Ascending aorta (tissue), 2 donors: ENCODE measurements around the gene NEXN. TPM values are rescaled to one million over a fixed set of nuclear protein-coding genes. Genes with fewer than 3 reads are reported as not detected.

Experiments
- DNase-seq, 2 donors: peaks; one replicate each; pipeline ENCODE4 v3.0.0-alpha.2; 2019; ENCODE audit warnings: low spot score in 2 of 2
- H3K27ac ChIP-seq, 2 donors: fragments of 200-600 bp; sonication (generic); one replicate each; pipeline ENCODE4 v1.5.1; 2016 to 2017; ENCODE audit warnings: mild to moderate bottlenecking in 1 of 2
- H3K27me3 ChIP-seq: fragments of 200-600 bp; sonication (generic); one replicate; pipeline ENCODE4 v1.5.1; 2017
- H3K36me3 ChIP-seq, 2 donors: fragments of 200-600 bp; sonication (generic); one replicate each; pipeline ENCODE4 v1.5.1; 2016
- H3K4me1 ChIP-seq, 2 donors: fragments of 200-600 bp; sonication (generic); one replicate each; pipeline ENCODE4 v1.5.1; 2016 to 2017; ENCODE audit warnings: mild to moderate bottlenecking in 1 of 2
- H3K4me3 ChIP-seq, 2 donors: fragments of 200-600 bp; sonication (generic); one replicate each; pipeline ENCODE4 v1.5.1; 2016 to 2017; ENCODE audit warnings: mild to moderate bottlenecking in 1 of 2
- H3K9me3 ChIP-seq, 2 donors: fragments of 200-600 bp; sonication (generic); one replicate each; pipeline ENCODE4 v1.5.1; 2016
- CTCF ChIP-seq, 3 experiments: fragments of 200-600 bp in 2 of 3; fragments of 450-650 bp in 1 of 3; sonication (generic) in 2 of 3; IDR thresholded peaks; one replicate each; pipeline ENCODE4 v1.5.1; 2016 to 2019; ENCODE audit warnings: antibody characterized with exemption in 3 of 3, mild to moderate bottlenecking in 1 of 3, moderate library complexity in 1 of 3
- intact Hi-C: fragments of 100-400 bp; cut with DNase I; formaldehyde crosslinking; loops from one replicate; pipeline ENCODE4 v1.15.1; 2023
- total RNA-seq: library from RNA; depleted of rRNA; stranded (reverse); fragments of >200 nt; gene quantifications from one replicate; pipeline ENCODE4 v1.1.0, GENCODE V29; 2016

The NEXN gene
- total RNA-seq, 1 donor from 2014 or later, result 38.2 TPM

GRCh38 chr1:77850082-77850481 is 38.3 kb upstream of the NEXN start:
- no peaks in the 10 kb centered on the region for H3K9me3 ChIP-seq
- no peak overlapping the region for H3K27ac ChIP-seq
- no peaks in the 10 kb centered on the region for H3K27me3 ChIP-seq
- H3K4me1 ChIP-seq, result peaks cover 0 to 3% of the 10 kb centered on the region in 2 donors
- H3K36me3 ChIP-seq, result peaks cover 0 to 9% of the 10 kb centered on the region in 2 donors
- no peak for DNase-seq
- intact Hi-C loops, result no loop called here
- TF ChIP-seq CTCF (IDR thresholded peaks at IDR 0.05), result no peak
- no peak overlapping the region for H3K4me3 ChIP-seq

DNA sequence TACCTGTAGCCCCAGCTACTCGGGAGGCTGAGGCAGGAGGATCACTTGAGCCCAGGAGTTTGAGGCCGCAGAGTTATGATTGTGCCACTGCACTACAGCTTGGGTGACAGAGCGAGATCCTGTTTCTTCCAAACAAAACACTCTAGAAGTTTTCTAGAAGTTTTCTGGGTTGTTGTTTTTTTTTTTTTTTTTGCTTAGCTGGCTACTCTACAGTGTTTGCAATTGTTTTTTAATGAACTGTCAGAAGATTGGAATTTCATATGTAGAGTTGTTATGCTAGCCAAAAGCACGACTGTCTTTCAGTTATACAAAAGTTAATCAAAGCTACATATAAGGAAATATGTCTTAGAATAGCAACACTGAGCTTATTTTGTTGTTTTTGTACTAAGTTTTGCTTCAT is 30.9 kb upstream of the NEXN start:
- Histone ChIP-seq H3K9me3 (peaks cover 0 to 8% of the 10 kb centered on the region in 2 donors), H3K27ac (peak overlapping the region; percentile 1 to 42), H3K36me3 (peaks cover 0 to 17% of the 10 kb centered on the region in 2 donors), H3K4me1 (peaks cover 0 to 11% of the 10 kb centered on the region in 2 donors), H3K4me3 (no peak overlapping the region), H3K27me3 (no peaks in the 10 kb centered on the region)
- intact Hi-C loops, result no loop called here
- no peak for DNase-seq
- TF ChIP-seq CTCF (IDR thresholded peaks at IDR 0.05), result no peak

DNA sequence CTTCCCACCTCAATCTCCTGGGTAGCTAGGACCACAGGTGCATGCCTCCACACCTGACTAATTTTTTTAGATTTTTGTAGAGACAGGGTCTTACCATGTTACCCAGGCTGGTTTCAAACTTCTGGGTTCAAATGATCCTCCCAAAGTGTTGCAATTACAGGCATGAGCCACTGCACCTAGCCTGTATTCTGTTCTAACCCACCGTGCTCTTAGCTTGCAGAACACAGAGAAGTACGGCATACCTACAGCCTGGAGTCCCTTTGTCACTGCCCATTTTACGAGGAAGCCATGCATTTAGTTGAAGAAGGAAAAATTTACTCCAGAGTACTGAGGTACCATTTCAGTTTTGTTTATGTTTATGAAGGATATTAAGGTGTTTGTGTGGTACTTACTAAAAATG is 29.7 kb upstream of the NEXN start:
- H3K36me3 ChIP-seq, result peaks cover 0 to 16% of the 10 kb centered on the region in 2 donors
- H3K27ac ChIP-seq, result no peak overlapping the region
- DNase-seq, result no peak
- intact Hi-C loops, result no loop called here
- TF ChIP-seq CTCF (IDR thresholded peaks at IDR 0.05), result no peak
- H3K4me1 ChIP-seq, result peaks cover 0 to 11% of the 10 kb centered on the region in 2 donors
- no peak overlapping the region for H3K4me3 ChIP-seq
- peaks cover 0 to 8% of the 10 kb centered on the region in 2 donors for H3K9me3 ChIP-seq
- H3K27me3 ChIP-seq, result no peaks in the 10 kb centered on the region

GRCh38 chr1:77859248-77859647 is 29.2 kb upstream of the NEXN start:
- intact Hi-C loops, result no loop called here
- H3K4me3 ChIP-seq, result no peak overlapping the region
- H3K9me3 ChIP-seq, result peaks cover 0 to 8% of the 10 kb centered on the region in 2 donors
- peaks cover 0 to 11% of the 10 kb centered on the region in 2 donors for H3K4me1 ChIP-seq
- H3K27me3 ChIP-seq, result no peaks in the 10 kb centered on the region
- no peak for DNase-seq
- TF ChIP-seq CTCF (IDR thresholded peaks at IDR 0.05), result no peak
- no peak overlapping the region for H3K27ac ChIP-seq
- peaks cover 2 to 16% of the 10 kb centered on the region in 2 donors for H3K36me3 ChIP-seq

DNA sequence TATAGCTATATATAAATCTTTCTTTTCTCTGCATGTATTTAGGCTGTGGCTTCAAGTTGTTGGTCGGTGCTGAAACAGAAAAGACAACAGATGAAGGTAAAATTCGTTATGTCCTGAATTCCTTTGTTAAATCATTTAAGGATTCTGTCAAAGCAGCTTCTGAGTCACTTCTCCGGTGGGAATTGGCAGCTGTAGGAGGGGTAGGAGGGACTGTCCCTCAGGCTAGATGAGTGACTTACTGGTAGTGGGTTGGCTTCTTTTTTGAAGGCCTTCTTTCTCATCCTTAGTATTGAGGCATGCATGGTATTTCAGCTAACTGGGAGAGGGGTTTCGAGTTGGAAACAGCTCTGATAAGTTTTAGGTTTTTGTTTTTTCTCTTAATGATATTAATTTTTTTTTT is 22.1 kb upstream of the NEXN start:
- Histone ChIP-seq H3K36me3 (peaks cover 15 to 30% of the 10 kb centered on the region in 2 donors), H3K27me3 (no peaks in the 10 kb centered on the region), H3K4me3 (no peak overlapping the region), H3K9me3 (no peaks in the 10 kb centered on the region), H3K4me1 (no peaks in the 10 kb centered on the region), H3K27ac (no peak overlapping the region)
- intact Hi-C loops, result no loop called here
- no peak for TF ChIP-seq CTCF (IDR thresholded peaks at IDR 0.05)
- DNase-seq, result no peak

GRCh38 chr1:77872645-77873044 is 15.8 kb upstream of the NEXN start:
- H3K27me3 ChIP-seq, result no peaks in the 10 kb centered on the region
- no peaks in the 10 kb centered on the region for H3K9me3 ChIP-seq
- no peaks in the 10 kb centered on the region for H3K4me1 ChIP-seq
- no peak for DNase-seq
- peaks cover 6 to 7% of the 10 kb centered on the region in 2 donors for H3K36me3 ChIP-seq
- H3K4me3 ChIP-seq, result no peak overlapping the region
- TF ChIP-seq CTCF (IDR thresholded peaks at IDR 0.05), result no peak
- H3K27ac ChIP-seq, result no peak overlapping the region
- intact Hi-C loops, result no loop called here
